GM10847 (cell line): ENCODE measurements around the gene SIGLEC1.

ENCODE experiments used
- POLR2A ChIP-seq: IDR thresholded peaks from 2 replicates; pipeline ENCODE4 v1.6.1; 2011; ENCODE audit not compliant: insufficient read length; ENCODE audit errors: extremely low read depth

SIGLEC1 gene

GRCh38 chr20:3687655-3688054 is 24.7 kb downstream of the SIGLEC1 start:
- no peak for TF ChIP-seq POLR2A

- TF ChIP-seq POLR2A, result no peak
Measured at GRCh38 chr20:3686867-3687321, 25.5 kb downstream of the SIGLEC1 start.

DNA sequence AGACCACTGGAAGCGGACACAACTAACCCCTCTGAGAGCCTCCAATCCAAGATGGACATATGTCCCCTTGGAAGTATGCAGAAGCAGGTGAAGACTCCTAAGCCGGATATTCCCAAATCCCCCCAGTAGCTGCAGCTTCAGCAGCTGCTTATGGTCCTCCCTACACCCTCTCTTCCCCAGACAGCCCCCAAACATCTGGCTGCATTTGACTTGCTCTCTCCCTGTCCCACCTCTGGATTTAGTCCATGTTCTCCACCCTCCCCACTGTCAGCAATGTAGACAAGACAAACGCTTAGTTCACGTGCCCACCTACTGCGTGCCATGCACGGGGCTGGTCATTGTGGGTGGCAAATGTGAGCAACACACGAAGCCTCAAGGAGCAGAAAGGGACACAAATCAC is 26.0 kb downstream of the SIGLEC1 start:
- no peak for TF ChIP-seq POLR2A

DNA sequence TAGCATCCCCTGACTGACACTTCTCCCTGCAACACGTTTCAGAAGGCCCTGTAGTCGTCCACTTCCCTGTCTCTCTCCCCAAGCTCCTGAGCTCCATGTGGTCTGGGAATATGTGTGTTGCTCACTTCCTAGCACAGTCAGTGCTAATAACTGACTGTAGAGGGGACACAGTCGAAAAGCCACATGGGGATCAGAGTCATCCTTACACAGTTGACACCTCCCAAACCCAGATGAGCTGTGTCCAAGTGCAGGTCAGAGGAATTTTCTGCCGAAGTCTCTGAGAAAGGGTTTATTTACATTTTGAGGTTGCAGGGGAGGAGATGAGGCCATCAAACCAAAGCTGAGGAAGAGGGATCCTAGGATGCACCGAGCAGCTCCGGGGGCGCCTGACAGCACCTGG is 27.1 kb downstream of the SIGLEC1 start:
- no peak for TF ChIP-seq POLR2A

DNA sequence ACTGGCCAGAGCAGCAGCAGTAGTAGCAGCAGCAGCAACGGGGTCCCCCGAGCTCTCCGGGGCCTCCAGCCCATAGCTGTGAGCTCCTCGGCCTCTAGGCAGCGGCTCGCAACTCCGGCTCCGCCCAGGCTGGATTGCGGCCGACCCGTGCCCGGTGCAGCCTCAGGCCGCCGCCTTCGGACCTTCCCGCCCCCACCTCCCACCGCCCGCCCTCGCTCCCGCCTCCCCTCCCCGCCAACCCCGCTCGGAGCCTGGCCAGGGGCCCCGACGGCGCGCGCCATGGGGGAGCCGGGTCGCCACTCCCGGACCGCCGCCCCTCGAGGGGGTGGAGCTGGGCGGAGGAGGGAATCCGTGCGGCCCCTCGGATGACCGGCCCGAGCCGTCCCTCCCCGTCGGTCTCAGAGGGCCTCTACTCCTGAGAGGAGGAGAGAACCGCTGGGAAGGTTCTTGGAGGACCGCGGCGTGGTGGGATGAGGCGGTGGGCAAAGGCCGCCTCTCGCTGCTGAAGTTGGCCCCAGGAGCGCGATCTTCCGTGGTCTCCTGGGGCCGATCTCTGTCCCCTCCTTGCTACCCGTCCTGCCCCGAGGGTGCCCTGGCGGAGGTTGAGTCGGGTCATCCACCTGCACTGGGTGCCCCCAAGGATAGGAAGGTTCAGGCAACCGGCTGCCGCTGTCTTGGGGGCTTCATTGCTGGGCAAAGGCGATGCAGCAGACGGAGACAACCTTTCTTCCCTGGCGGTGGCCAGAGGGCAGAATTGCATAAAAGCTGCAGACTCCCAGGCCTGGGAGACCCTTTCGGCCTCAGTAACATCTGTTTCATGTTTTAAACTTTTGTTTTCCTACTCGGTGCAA is 30.2 kb downstream of the SIGLEC1 start, which contains the start of gene ADAM33:
Gene ADAM33 (minus strand): TSS at position 80 of the 851 bp plus-strand sequence. CDS start 6 bp downstream, at position 74.
- TF ChIP-seq POLR2A, result no peak

GRCh38 chr20:3681352-3681930 is 31.0 kb downstream of the SIGLEC1 start:
- TF ChIP-seq POLR2A, result no peak

DNA sequence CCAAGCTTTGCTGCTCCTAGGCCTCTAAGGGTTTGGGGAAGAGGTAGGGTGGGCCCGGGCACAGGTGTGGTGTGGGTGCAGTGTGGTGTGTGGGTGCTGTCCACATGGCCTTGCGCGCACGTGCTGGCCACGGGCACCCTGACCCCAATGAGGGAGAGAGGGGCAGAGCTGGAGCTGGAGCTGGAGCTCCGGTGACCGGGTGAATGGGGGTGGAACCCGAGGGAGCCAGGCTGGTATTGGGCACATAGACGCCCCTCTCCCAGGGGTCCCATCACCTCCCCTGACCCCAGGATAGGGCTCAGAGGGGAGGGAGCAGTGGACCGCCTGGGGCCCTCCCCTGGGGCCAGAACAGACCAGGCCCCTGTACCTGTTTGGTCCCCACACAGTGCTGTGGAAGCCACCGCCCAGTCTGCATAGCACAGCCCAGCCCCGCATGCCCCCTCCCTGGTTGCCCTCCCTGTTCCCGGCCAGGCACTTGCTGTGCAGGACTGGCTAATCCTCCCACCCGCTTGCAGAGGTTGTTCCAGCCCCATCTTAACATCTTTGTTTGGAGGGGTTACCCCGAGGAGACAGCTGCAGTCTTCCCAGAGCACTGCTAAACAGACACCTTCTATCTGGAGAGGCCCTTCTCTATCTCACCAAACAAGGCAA is 31.6 kb downstream of the SIGLEC1 start:
- TF ChIP-seq POLR2A, result no peak

DNA sequence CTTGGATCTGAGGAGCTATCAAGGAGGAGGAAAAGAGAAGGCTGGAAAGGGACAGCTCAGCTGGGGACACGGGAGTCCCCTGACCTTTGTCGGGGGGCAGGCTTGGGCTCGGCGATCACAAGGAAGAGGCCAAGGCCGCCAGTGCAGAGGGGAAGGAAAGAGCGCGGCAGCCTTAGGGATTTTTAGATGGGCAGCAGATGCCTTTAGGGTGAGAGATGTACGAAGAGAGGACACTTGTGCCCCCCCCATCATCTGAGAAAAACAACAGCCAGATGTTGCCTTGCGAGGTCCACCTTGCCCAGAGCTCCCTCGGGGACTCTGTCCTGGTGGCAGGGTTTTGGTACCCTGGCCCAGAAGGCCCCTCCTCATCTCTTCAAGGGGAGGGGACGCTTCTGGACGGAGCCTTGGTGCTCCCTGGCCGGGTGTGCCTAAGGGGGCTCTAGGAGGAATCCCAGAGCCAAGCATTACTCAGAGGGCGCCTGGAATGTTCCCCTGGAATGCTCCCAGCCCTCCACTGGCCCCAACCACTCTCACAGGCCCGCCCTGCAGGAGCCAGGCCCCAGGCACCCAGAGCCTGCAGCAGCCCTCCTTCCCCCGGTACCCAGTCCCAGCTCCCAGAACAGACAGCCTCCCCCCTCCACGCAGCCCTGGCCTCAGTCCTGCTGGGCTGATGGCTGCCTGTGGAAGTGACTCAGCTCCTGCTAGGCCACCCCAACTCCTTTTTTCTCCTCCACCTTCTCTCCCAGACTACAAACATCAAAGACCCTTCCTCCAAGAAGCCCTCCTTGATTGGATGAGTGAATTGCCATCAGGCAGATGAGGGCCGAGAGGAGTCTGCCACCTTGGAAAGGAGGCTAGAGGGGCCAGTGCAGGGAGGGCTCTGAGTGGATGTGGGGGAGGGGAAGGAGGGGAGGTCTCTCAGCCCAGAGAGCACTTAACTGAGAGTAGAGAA is 32.4 kb downstream of the SIGLEC1 start:
- TF ChIP-seq POLR2A, result no peak

GRCh38 chr20:3678856-3679720 is 33.3 kb downstream of the SIGLEC1 start:
- TF ChIP-seq POLR2A, result no peak

- no peak for TF ChIP-seq POLR2A
Measured at GRCh38 chr20:3678198-3678597, 34.2 kb downstream of the SIGLEC1 start.

- no peak for TF ChIP-seq POLR2A
Measured at GRCh38 chr20:3677733-3678132, 34.7 kb downstream of the SIGLEC1 start.

- TF ChIP-seq POLR2A, result no peak
Measured at GRCh38 chr20:3674995-3675900, 37.2 kb downstream of the SIGLEC1 start.

GRCh38 chr20:3674447-3674846 is 38.0 kb downstream of the SIGLEC1 start:
- TF ChIP-seq POLR2A, result no peak
